Spleen (tissue), 11 donors: ENCODE results near the gene FHIT. TPM values are rescaled to one million over a fixed set of nuclear protein-coding genes. Genes with fewer than 3 reads are reported as not detected.

Source experiments
- DNase-seq: peaks from one replicate; pipeline ENCODE4 v3.0.0-alpha.2; 2020
- H3K27ac ChIP-seq, 8 donors: fragments of 200-600 bp; sonication (generic) in 7 of 8; 1 replicate in 4 of 8; 2 replicates in 4 of 8; pipeline versions ENCODE4 v1.5.0 to v1.8.0; 2016 to 2021; ENCODE audit warnings: inconsistent platforms in 4 of 8, mild to moderate bottlenecking in 4 of 8, moderate library complexity in 1 of 8
- H3K27me3 ChIP-seq, 7 donors: fragments of 200-600 bp; sonication (generic) in 6 of 7; replicated peaks in 1 of 7; 1 replicate in 4 of 7; 2 replicates in 3 of 7; pipeline versions ENCODE4 v1.5.0 to v1.8.0; 2016 to 2021; ENCODE audit warnings: inconsistent platforms in 3 of 7, mild to moderate bottlenecking in 1 of 7
- H3K36me3 ChIP-seq, 6 donors: fragments of 200-600 bp; sonication (generic) in 5 of 6; 1 replicate in 4 of 6; 2 replicates in 2 of 6; pipeline versions ENCODE4 v1.5.0 to v1.8.0; 2016 to 2021; ENCODE audit warnings: inconsistent platforms in 2 of 6
- H3K4me1 ChIP-seq, 6 donors: fragments of 200-600 bp; sonication (generic) in 5 of 6; 1 replicate in 3 of 6; 2 replicates in 3 of 6; pipeline versions ENCODE4 v1.5.0 to v1.8.0; 2016 to 2021; ENCODE audit warnings: inconsistent platforms in 3 of 6
- H3K4me3 ChIP-seq, 8 donors: fragments of 200-600 bp; sonication (generic) in 7 of 8; 1 replicate in 4 of 8; 2 replicates in 4 of 8; pipeline versions ENCODE4 v1.5.0 to v1.8.0; 2016 to 2021; ENCODE audit warnings: inconsistent platforms in 4 of 8, mild to moderate bottlenecking in 4 of 8, moderate library complexity in 2 of 8
- H3K9me3 ChIP-seq, 8 donors: fragments of 200-600 bp; sonication (generic) in 7 of 8; 1 replicate in 4 of 8; 2 replicates in 4 of 8; pipeline versions ENCODE4 v1.5.0 to v1.8.0; 2016 to 2021; ENCODE audit warnings: inconsistent platforms in 4 of 8
- POLR2A ChIP-seq, 3 donors: fragments of 450-650 bp; IDR thresholded peaks; one replicate each; pipeline ENCODE4 v1.5.1; 2017; ENCODE audit warnings: antibody characterized with exemption in 3 of 3, mild to moderate bottlenecking in 1 of 3
- POLR2AphosphoS5 ChIP-seq, 3 donors: sonication (generic); formaldehyde crosslinking; IDR thresholded peaks; one replicate each; pipeline ENCODE4 v1.5.1; 2017; ENCODE audit warnings: antibody characterized with exemption in 3 of 3
- WGBS, 5 donors: extraction: QIAGEN DNeasy Blood & Tissue Kit in 3 of 5; methylation state at CpG; one replicate each; pipeline versions ENCODE4 v1.1.5 to v1.1.7; 2013 to 2018; 5-methylcytosine and 5-hydroxymethylcytosine counted together
- intact Hi-C: fragments of 100-400 bp; cut with DNase I; formaldehyde crosslinking; loops from one replicate; pipeline ENCODE4 v1.15.0; 2023; ENCODE audit warnings: low total_unique reads
- polyA plus RNA-seq, 3 donors: library from polyadenylated mRNA; stranded (reverse); fragments of 200-250 nt; gene quantifications; one replicate each; pipeline ENCODE4 v1.2.1, GENCODE V29; 2013
- total RNA-seq, 7 donors: library from RNA; depleted of rRNA in 3 of 7; stranded (reverse); fragments of >200 nt in 3 of 7; fragmentation: NEBNext Ultra II Directional in 4 of 7; extraction: Animal tissue kit (Norgen Biotek cat#: 25700) in 4 of 7; gene quantifications; one replicate each; pipeline versions ENCODE4 v1.1.0 to v1.2.1, GENCODE V29; 2016 to 2021
- TF ChIP-seq, protein P1 (sequence below), 11 experiments: fragments of 200-600 bp in 7 of 11; fragments of 450-650 bp in 4 of 11; sonication (generic) in 4 of 11; IDR thresholded peaks in 8 of 11; conservative IDR thresholded peaks in 3 of 11; 1 replicate in 7 of 11; 2 replicates in 4 of 11; pipeline versions ENCODE4 v1.4.0 to v1.8.0; 2016 to 2021; ENCODE audit warnings: antibody characterized with exemption in 11 of 11, inconsistent platforms in 4 of 11, mild to moderate bottlenecking in 1 of 11
- donor health status: healthy with polysubstance abuse.
- donor health status: DM: no; HTN: no; CAD: no; lungs with moderate emphysema.
- donor health status: DM: no; HTN: no; CAD: no.
- donor health status: Bipolar disorder and iron deficiency.
- donor health status: healthy.
- donor health status: DM: no; HTN: no; CAD: no.
- donor health status: DM: yes; HTN: yes; CAD: no.

FHIT gene
- total and polyA plus RNA-seq, 10 donors: 4.1 to 23.1 (median 12.2) TPM

- TF ChIP-seq POLR2A (IDR thresholded peaks at IDR 0.05) (no peak), POLR2AphosphoS5 (IDR thresholded peaks at IDR 0.05) (no peak)
- TF ChIP-seq, protein P1, sequence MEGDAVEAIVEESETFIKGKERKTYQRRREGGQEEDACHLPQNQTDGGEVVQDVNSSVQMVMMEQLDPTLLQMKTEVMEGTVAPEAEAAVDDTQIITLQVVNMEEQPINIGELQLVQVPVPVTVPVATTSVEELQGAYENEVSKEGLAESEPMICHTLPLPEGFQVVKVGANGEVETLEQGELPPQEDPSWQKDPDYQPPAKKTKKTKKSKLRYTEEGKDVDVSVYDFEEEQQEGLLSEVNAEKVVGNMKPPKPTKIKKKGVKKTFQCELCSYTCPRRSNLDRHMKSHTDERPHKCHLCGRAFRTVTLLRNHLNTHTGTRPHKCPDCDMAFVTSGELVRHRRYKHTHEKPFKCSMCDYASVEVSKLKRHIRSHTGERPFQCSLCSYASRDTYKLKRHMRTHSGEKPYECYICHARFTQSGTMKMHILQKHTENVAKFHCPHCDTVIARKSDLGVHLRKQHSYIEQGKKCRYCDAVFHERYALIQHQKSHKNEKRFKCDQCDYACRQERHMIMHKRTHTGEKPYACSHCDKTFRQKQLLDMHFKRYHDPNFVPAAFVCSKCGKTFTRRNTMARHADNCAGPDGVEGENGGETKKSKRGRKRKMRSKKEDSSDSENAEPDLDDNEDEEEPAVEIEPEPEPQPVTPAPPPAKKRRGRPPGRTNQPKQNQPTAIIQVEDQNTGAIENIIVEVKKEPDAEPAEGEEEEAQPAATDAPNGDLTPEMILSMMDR (IDR thresholded peaks at IDR 0.05 in 8 of 11, conservative IDR thresholded peaks at IDR 0.05 in 3 of 11): no peak
- Histone ChIP-seq H3K9me3 (peaks cover 0 to 6% (median 0%) of the 10 kb centered on the region in 8 donors), H3K4me1 (no peaks in the 10 kb centered on the region), H3K4me3 (no peak overlapping the region), H3K27me3 (no peaks in the 10 kb centered on the region), H3K27ac (no peak overlapping the region), H3K36me3 (no peaks in the 10 kb centered on the region)
- no peak for DNase-seq
- intact Hi-C loops: no loop called here
Measured at GRCh38 chr3:60263191-60263590, 988.1 kb downstream of the FHIT start.

- Histone ChIP-seq H3K9me3 (peaks cover 0 to 6% (median 0%) of the 10 kb centered on the region in 8 donors), H3K4me3 (no peak overlapping the region), H3K27me3 (no peaks in the 10 kb centered on the region), H3K27ac (no peak overlapping the region), H3K4me1 (no peaks in the 10 kb centered on the region), H3K36me3 (no peaks in the 10 kb centered on the region)
- intact Hi-C loops: no loop called here
- WGBS, 5 donors: 26 to 38% (median 30%) methylated on average over 2 of the region's 2 CpGs
- TF ChIP-seq POLR2AphosphoS5 (IDR thresholded peaks at IDR 0.05): no peak
- TF ChIP-seq, protein P1 (IDR thresholded peaks at IDR 0.05 in 8 of 11, conservative IDR thresholded peaks at IDR 0.05 in 3 of 11): no peak
- TF ChIP-seq POLR2A (IDR thresholded peaks at IDR 0.05): no peak
- DNase-seq: no peak
Measured at GRCh38 chr3:60262546-60262945, 988.7 kb downstream of the FHIT start.

DNA sequence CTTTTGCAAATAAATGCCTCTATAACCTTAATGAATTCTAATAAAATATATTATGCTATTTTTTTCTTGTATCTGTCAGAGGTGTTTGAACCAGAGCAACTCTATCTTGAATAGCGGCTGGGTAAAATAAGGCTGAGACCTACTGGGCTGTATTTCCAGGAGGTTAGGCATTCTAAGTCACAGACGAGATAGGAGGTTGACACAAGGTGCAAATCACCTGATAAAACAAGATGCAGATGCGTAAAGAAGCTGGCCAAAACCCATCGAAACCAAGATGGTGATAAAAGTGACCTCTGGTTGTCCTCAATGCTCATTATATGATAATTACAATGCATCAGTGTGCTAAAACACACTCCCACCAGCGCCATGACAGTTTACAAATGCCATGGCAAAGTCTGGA is 990.7 kb downstream of the FHIT start:
- Histone ChIP-seq H3K36me3 (no peaks in the 10 kb centered on the region), H3K9me3 (peaks cover 0 to 6% (median 0%) of the 10 kb centered on the region in 8 donors), H3K4me3 (no peak overlapping the region), H3K4me1 (no peaks in the 10 kb centered on the region), H3K27ac (no peak overlapping the region), H3K27me3 (no peaks in the 10 kb centered on the region)
- intact Hi-C loops: no loop called here
- WGBS, 5 donors: 57 to 73% (median 62%) methylated on average over 5 of the region's 5 CpGs
- DNase-seq: no peak
- TF ChIP-seq POLR2A (IDR thresholded peaks at IDR 0.05) (no peak), POLR2AphosphoS5 (IDR thresholded peaks at IDR 0.05) (no peak)
- TF ChIP-seq, protein P1 (IDR thresholded peaks at IDR 0.05 in 8 of 11, conservative IDR thresholded peaks at IDR 0.05 in 3 of 11): no peak

DNA sequence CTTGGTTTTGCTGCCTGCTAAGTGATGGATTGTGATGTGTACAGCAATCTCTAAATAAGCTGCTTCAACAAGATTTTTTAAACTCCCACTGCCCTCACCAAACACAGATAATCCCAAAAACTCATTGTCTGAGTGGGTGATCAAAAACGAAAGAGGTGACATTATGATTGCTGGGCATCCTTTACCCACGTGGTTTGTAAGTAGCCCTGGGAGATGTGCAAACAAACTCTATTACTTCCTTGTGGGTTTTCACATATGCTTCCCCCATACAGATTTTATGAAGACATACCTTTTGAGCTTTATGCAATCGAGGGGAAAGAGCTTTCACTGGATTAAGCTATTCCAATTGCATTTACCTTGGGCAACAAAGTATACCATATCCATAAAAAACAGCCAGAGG is 1000.4 kb downstream of the FHIT start:
- no peak for DNase-seq
- Histone ChIP-seq H3K9me3 (no peaks in the 10 kb centered on the region), H3K4me1 (no peaks in the 10 kb centered on the region), H3K27ac (no peak overlapping the region), H3K36me3 (no peaks in the 10 kb centered on the region), H3K4me3 (no peak overlapping the region), H3K27me3 (no peaks in the 10 kb centered on the region)
- TF ChIP-seq POLR2AphosphoS5 (IDR thresholded peaks at IDR 0.05): no peak
- TF ChIP-seq, protein P1 (IDR thresholded peaks at IDR 0.05 in 8 of 11, conservative IDR thresholded peaks at IDR 0.05 in 3 of 11): no peak
- no peak for TF ChIP-seq POLR2A (IDR thresholded peaks at IDR 0.05)
- intact Hi-C loops: no loop called here
- WGBS, 5 donors: 26 to 61% (median 39%) methylated on average over 3 of the region's 3 CpGs
